ENCODE data around the gene CMTR1. TPM values are rescaled to one million over a fixed set of nuclear protein-coding genes. Genes with fewer than 3 reads are reported as not detected.
"Not testable (repeated sequence)": the region's sequence is repeated elsewhere in the genome, so short reads cannot be mapped to it uniquely, and the experiment has no call there.

CMTR1 gene
- total RNA-seq, 3 donors from 2014 or later: 31.4 to 35.7 (median 32.4) TPM

DNA sequence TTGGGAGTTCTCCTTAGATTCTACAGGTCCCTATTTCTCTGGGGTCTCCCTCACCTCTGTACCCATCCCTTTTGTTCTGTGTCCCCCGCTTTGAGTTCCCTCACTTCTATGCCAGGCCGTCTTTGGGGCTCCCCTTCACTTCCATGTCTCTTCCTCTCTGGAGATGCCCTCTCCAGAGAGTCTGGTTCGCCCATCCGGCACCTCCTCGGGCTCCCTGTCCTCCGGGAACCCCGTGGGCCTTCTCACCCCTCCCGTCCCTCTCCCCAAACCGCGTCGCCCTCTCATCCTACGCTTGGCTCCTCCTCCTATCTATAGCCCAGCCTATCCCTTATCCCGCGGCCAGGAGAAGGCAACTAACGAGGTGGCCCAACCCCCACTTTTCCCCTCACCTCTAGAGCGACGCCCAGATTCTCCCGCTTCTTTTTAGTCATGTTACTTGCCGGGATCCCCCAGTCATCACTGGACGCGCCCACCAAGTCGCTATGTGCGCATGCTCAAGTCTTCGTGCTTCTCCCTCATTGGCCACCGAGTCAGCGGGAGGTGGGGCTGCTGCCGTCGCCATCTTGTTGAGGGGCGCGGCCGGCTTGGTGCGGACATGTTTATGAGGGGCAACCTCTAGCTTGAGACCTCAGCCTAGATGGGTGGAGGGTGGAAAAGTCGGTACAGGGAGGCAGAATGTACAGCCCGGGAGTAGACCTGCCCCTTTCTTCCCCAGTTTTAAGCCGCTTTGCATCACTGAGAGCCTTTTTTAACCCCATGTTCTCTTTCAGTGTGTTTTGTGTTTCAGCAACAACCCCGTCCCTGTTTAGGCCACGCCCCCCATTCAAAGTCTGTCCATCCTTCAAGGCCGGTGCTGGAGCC is 66.6 kb downstream of the CMTR1 start, which contains the start of gene CCDC167:
Gene CCDC167, minus strand, starts transcription at position 461 of the 861 bp plus-strand sequence. Its CDS starts 30 bp downstream, at position 431.
- peak within 1 kb of the TSS; percentile 66 to 73 (median 73) for H3K4me3 ChIP-seq
- intact Hi-C loops (cut with DNase I; ENCODE audit: low total_unique reads): no loop called here
- peak within 1 kb of the TSS in 1 of 2 donors; percentile 72 for H3K27ac ChIP-seq
- H3K4me1 ChIP-seq: no peaks in the 10 kb centered on the region
- no peaks in the 10 kb centered on the region for H3K9me3 ChIP-seq
- peak; percentile 92 for DNase-seq (ENCODE audit: low spot score in 2 of 2)
- H3K27me3 ChIP-seq: no peaks in the 10 kb centered on the region
- H3K36me3 ChIP-seq: no peaks in the 10 kb centered on the region
- TF ChIP-seq, protein P1, sequence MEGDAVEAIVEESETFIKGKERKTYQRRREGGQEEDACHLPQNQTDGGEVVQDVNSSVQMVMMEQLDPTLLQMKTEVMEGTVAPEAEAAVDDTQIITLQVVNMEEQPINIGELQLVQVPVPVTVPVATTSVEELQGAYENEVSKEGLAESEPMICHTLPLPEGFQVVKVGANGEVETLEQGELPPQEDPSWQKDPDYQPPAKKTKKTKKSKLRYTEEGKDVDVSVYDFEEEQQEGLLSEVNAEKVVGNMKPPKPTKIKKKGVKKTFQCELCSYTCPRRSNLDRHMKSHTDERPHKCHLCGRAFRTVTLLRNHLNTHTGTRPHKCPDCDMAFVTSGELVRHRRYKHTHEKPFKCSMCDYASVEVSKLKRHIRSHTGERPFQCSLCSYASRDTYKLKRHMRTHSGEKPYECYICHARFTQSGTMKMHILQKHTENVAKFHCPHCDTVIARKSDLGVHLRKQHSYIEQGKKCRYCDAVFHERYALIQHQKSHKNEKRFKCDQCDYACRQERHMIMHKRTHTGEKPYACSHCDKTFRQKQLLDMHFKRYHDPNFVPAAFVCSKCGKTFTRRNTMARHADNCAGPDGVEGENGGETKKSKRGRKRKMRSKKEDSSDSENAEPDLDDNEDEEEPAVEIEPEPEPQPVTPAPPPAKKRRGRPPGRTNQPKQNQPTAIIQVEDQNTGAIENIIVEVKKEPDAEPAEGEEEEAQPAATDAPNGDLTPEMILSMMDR (IDR thresholded peaks at IDR 0.05): no peak
- no peak for TF ChIP-seq POLR2AphosphoS5 (IDR thresholded peaks at IDR 0.05)
- no peak for TF ChIP-seq POLR2A (IDR thresholded peaks at IDR 0.05)

DNA sequence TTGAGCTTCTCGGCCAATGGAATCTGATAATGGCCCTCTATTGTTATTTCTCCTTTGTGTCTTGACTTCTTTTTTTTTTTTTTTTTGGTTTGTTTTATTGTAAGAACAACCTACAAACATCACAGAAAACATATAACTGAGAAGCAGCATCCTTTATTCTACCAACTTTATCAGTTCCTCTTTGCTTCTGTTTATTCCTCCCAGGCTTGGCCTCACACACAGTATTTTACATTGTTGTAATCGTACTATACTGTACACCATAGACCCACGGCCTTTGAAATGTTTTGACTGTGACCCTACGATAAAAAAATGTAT is 67.2 kb downstream of the CMTR1 start:
- H3K36me3 ChIP-seq: no peaks in the 10 kb centered on the region
- intact Hi-C loops (cut with DNase I; ENCODE audit: low total_unique reads): no loop called here
- no peak for DNase-seq (ENCODE audit: low spot score in 2 of 2)
- no peaks in the 10 kb centered on the region for H3K9me3 ChIP-seq
- peak overlapping the region in 2 of 3 donors; percentile 73 for H3K4me3 ChIP-seq
- no peak overlapping the region for H3K27ac ChIP-seq
- no peaks in the 10 kb centered on the region for H3K27me3 ChIP-seq
- TF ChIP-seq POLR2AphosphoS5 (IDR thresholded peaks at IDR 0.05): no peak
- TF ChIP-seq, protein P1 (IDR thresholded peaks at IDR 0.05): no peak
- H3K4me1 ChIP-seq: no peaks in the 10 kb centered on the region

DNA sequence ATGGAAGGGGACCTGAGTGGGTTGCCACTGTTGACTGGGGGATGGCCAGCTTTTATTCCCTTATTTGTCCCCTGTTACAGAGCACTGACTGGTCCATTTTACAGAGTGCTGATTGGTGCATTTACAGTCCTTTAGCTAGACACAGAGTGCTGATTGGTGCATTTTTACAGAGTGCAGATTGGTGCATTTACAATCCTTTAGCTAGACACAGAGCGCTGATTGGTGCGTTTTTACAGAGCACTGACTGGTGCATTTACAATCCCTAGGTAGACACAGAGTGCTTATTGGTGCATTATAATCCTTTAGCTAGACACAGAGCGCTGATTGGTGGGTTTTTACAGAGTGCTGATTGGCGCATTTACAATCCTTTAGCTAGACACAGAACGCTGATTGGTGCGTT is 67.9 kb downstream of the CMTR1 start:
- intact Hi-C loops (cut with DNase I; ENCODE audit: low total_unique reads); H3K27ac ChIP-seq; DNase-seq (ENCODE audit: low spot score in 2 of 2); H3K4me3 ChIP-seq; H3K27me3 ChIP-seq; H3K4me1 ChIP-seq; H3K36me3 ChIP-seq; H3K9me3 ChIP-seq: not testable (repeated sequence)

DNA sequence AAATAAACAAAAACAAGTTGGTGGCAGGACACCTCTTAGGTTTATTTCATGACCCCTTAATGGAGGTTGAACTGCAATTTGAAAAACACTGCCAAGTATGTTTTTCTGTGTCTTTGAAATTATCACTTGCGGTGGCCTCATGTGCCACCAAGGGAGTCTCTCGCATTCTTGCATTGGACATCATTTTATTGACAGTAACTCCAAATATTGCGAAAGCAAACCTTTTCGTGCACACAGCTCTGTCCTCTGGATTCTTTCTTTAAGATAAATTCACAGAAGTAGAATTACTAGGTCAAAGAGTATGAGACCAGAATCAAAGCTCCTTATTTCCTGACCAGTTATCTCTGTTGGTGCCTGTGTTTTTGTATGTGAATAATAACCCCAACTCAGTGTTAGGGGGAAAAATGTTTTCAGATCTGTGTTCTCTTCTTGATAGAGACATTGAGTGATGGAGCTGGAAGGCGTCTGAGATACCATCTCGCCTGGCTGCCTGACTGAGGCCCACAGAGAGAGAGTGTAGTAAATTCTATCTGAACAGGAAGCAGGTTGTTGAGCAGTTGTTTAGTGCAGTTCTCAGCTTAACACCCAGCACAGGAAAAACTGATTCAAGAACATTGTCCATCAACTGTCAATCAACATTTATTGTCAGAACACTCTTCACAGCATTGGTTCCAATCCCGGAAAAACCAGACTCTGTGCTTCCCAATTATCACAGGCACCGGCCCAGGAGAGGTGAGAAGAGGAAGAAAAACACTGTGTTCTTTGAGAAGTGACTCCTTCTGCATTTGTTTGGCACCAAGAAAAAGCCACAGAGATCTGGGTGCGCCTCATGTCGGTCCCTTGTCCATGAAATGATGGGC is 68.8 kb downstream of the CMTR1 start:
- no peak for DNase-seq (ENCODE audit: low spot score in 2 of 2)
- H3K9me3 ChIP-seq: no peaks in the 10 kb centered on the region
- no peaks in the 10 kb centered on the region for H3K36me3 ChIP-seq
- no peaks in the 10 kb centered on the region for H3K4me1 ChIP-seq
- intact Hi-C loops (cut with DNase I; ENCODE audit: low total_unique reads): no loop called here
- no peak overlapping the region for H3K4me3 ChIP-seq
- H3K27ac ChIP-seq: peak overlapping the region in 1 of 2 donors; percentile 20
- TF ChIP-seq POLR2A (IDR thresholded peaks at IDR 0.05): no peak
- TF ChIP-seq POLR2AphosphoS5 (IDR thresholded peaks at IDR 0.05): no peak
- TF ChIP-seq, protein P1 (IDR thresholded peaks at IDR 0.05): no peak
- H3K27me3 ChIP-seq: no peaks in the 10 kb centered on the region

DNA sequence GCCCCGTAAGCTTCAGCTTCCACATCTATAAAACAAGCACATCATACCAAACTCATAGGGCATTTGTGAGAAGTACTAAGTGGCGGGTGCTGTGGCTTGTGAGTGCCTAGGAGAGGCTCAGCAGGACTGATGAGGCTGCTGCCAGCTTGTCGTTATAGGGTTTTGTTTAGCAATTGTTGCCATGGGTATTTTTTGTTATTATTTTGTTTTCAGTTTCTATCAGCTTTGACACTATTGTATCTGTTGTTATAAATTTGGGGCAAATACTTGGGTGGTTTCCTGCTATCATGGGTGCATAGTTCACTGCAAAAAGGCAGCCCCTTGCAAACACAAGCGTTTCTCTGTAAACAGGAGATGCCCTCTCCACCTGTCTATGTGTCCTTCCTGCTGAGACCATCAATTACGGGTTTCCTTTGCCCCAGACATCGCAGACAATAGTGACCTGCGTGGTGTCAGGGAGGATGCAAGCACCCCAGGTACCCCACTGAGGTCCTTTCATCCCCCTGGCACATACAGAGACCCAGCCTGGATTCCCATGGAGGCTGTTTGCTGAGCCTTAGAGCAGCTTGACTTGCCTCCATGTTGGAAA is 69.8 kb downstream of the CMTR1 start:
- no peaks in the 10 kb centered on the region for H3K36me3 ChIP-seq
- no peaks in the 10 kb centered on the region for H3K4me1 ChIP-seq
- H3K9me3 ChIP-seq: no peaks in the 10 kb centered on the region
- intact Hi-C loops (cut with DNase I; ENCODE audit: low total_unique reads): no loop called here
- no peak overlapping the region for H3K4me3 ChIP-seq
- TF ChIP-seq, protein P1 (IDR thresholded peaks at IDR 0.05): no peak
- TF ChIP-seq POLR2A (IDR thresholded peaks at IDR 0.05): no peak
- no peak for TF ChIP-seq POLR2AphosphoS5 (IDR thresholded peaks at IDR 0.05)
- H3K27me3 ChIP-seq: no peaks in the 10 kb centered on the region
- H3K27ac ChIP-seq: peak overlapping the region in 1 of 2 donors; percentile 20
- no peak for DNase-seq (ENCODE audit: low spot score in 2 of 2)

Measured in breast epithelium (tissue), 4 donors.